K562 (cell line): ENCODE data around the gene SORT1. TPM values are rescaled to one million over a fixed set of nuclear protein-coding genes. Genes with fewer than 3 reads are reported as not detected.

Experiments
- ATAC-seq: fragments of 200-7000 bp; cut with Tn5 transposase; 3 replicates; pipeline ENCODE4 v1.9.1; 2020; ENCODE audit warnings: moderate library complexity
- BruUV-seq: library from RNA; stranded (reverse); fragments of 400-500 nt; replicated peaks from 2 replicates; lab custom pipeline; 2021; lab: Mats Ljungman, UMichigan
- CTCF ChIA-PET: fragments of 300-600 bp; formaldehyde crosslinking; extraction: SDS; loops from one replicate; lab custom pipeline; 2021; ENCODE audit warnings: low intra/inter-chr PET ratio; lab: Yijun Ruan, JAX
- POLR2A ChIA-PET: fragments of 300-600, 350-650 bp; sonication (Branson Sonifier 250); formaldehyde crosslinking; extraction: SDS; loops from one replicate; lab custom pipeline; 2021; ENCODE audit warnings: antibody characterized with exemption, inconsistent platforms; lab: Yijun Ruan, JAX
- DNase-seq, 4 experiments: peaks; one replicate each; pipeline versions ENCODE4 v3.0.0 to v3.0.0-alpha.2; 2011 to 2018; ENCODE audit warnings: low spot score in 3 of 4, mixed read lengths in 3 of 4; ENCODE audit errors: extremely low read depth in 1 of 4
- FAIRE-seq: peaks from 2 replicates; lab custom pipeline; 2011; peaks lifted over from hg19 to GRCh38; lab: Jason Lieb, UNC
- H2AFZ ChIP-seq: 2 replicates; pipeline ENCODE4 v1.6.0; 2011; ENCODE audit warnings: low read depth, low read length, control low read depth, inconsistent platforms
- H3K27ac ChIP-seq: fragments of 200-600 bp; 3 replicates; pipeline ENCODE4 v1.8.0; 2011; ENCODE audit warnings: low read depth, mild to moderate bottlenecking, control low read depth, inconsistent platforms, low read length, moderate library complexity, mixed read lengths; ENCODE audit errors: extremely low read depth
- H3K27me3 ChIP-seq, 2 experiments: fragments of 300-600 bp in 1 of 2; 2 replicates in 1 of 2; 3 replicates in 1 of 2; pipeline versions ENCODE4 v1.6.0 to v1.8.0; 2011; ENCODE audit warnings: inconsistent platforms in 2 of 2, low read length in 2 of 2, mild to moderate bottlenecking in 1 of 2, mixed read lengths in 1 of 2, moderate library complexity in 1 of 2; ENCODE audit not compliant: control insufficient read depth in 2 of 2, insufficient read depth in 2 of 2
- H3K36me3 ChIP-seq: fragments of 300-600 bp; 3 replicates; pipeline ENCODE4 v1.8.0; 2011; ENCODE audit warnings: mild to moderate bottlenecking, low read length, inconsistent platforms; ENCODE audit not compliant: control insufficient read depth, insufficient read depth
- H3K4me1 ChIP-seq, 2 experiments: fragments of 200-600 bp in 1 of 2; replicated peaks in 1 of 2; 2 replicates in 1 of 2; 3 replicates in 1 of 2; pipeline versions ENCODE4 v1.5.1 to v1.8.0; 2011; ENCODE audit warnings: inconsistent platforms in 2 of 2, low read length in 2 of 2, mild to moderate bottlenecking in 1 of 2, mixed read lengths in 1 of 2, moderate library complexity in 1 of 2; ENCODE audit not compliant: control insufficient read depth in 2 of 2, insufficient read depth in 2 of 2
- H3K4me2 ChIP-seq: 2 replicates; pipeline ENCODE4 v1.6.1; 2011; ENCODE audit warnings: low read length, control low read depth, inconsistent platforms, mixed read lengths; ENCODE audit not compliant: insufficient read depth
- H3K4me3 ChIP-seq: fragments of 200-600 bp; sonication (generic), shearing (Covaris generic); 2 replicates; pipeline ENCODE4 v1.5.1; 2016; ENCODE audit warnings: control low read depth, inconsistent platforms
- H3K79me2 ChIP-seq: fragments of 200-600 bp; 3 replicates; pipeline ENCODE4 v1.8.0; 2011; ENCODE audit warnings: low read length, inconsistent platforms; ENCODE audit not compliant: control insufficient read depth, insufficient read depth
- H3K9ac ChIP-seq, 2 experiments: 2 replicates each; pipeline versions ENCODE4 v1.6.0 to v1.6.1; 2011; ENCODE audit warnings: low read depth in 2 of 2, low read length in 2 of 2, control low read depth in 1 of 2, inconsistent platforms in 1 of 2, mild to moderate bottlenecking in 1 of 2, mixed read lengths in 1 of 2; ENCODE audit not compliant: insufficient read depth in 1 of 2
- H3K9me1 ChIP-seq: one replicate; pipeline ENCODE4 v1.6.0; 2011; ENCODE audit warnings: inconsistent platforms, mild to moderate bottlenecking, low read length, moderate library complexity; ENCODE audit not compliant: control insufficient read depth, insufficient read depth
- H3K9me3 ChIP-seq: replicated peaks from 2 replicates; pipeline ENCODE4 v1.5.1; 2011; ENCODE audit warnings: low read depth, low read length, inconsistent platforms; ENCODE audit not compliant: control insufficient read depth, insufficient read depth
- H4K20me1 ChIP-seq: replicated peaks from 2 replicates; pipeline ENCODE4 v1.6.1; 2011; ENCODE audit warnings: low read length, inconsistent platforms, mixed read lengths; ENCODE audit not compliant: control insufficient read depth, insufficient read depth
- CHD2 ChIP-seq: IDR thresholded peaks from 2 replicates; pipeline ENCODE4 v1.6.1; 2011; ENCODE audit warnings: low read depth, low read length
- LCOR ChIP-seq: sonication (generic); formaldehyde crosslinking; IDR thresholded peaks from 2 replicates; pipeline ENCODE4 v1.8.0; 2022; ENCODE audit warnings: mild to moderate bottlenecking, missing genetic modification reagents
- MCM7 ChIP-seq, 2 experiments: fragments of 450-650 bp; IDR thresholded peaks; 2 replicates each; pipeline ENCODE4 v1.6.1; 2016 to 2018
- NR2F6 ChIP-seq: fragments of 450-650 bp; formaldehyde crosslinking; IDR thresholded peaks from 2 replicates; pipeline ENCODE4 v1.4.0; 2020; ENCODE audit warnings: mild to moderate bottlenecking
- POLR2A ChIP-seq: fragments of 450-650 bp; conservative IDR thresholded peaks from 2 replicates; pipeline ENCODE4 v1.6.1; 2016
- RBM22 ChIP-seq: fragments of 200-400 bp; formaldehyde crosslinking; IDR thresholded peaks from 2 replicates; pipeline ENCODE4 v1.6.1; 2018; ENCODE audit warnings: low read length, low read depth; ENCODE audit not compliant: poor library complexity, severe bottlenecking
- ZBTB7A ChIP-seq: IDR thresholded peaks from 2 replicates; pipeline ENCODE4 v1.6.1; 2011; ENCODE audit warnings: low read depth, mild to moderate bottlenecking, low read length, moderate library complexity, borderline replicate concordance; ENCODE audit not compliant: control insufficient read depth
- WGBS: fragments of 100-300 bp; shearing (Covaris generic); methylation state at CpG from one replicate; pipeline ENCODE4 v1.1.6; 2016; ENCODE audit warnings: low coverage, mixed read lengths; ENCODE audit not compliant: insufficient coverage; ENCODE audit errors: missing lambda C conversion rate; 5-methylcytosine and 5-hydroxymethylcytosine counted together
- in situ Hi-C: fragments of 300-500 bp; cut with MboI; formaldehyde crosslinking; loops from 4 replicates; pipeline ENCODE4 v1.15.0; 2018; ENCODE audit warnings: inconsistent platforms, mixed read lengths
- intact Hi-C: fragments of 100-400 bp; cut with micrococcal nuclease; formaldehyde crosslinking; loops from 2 replicates; pipeline ENCODE4 v1.14.2; 2022
- polyA plus RNA-seq, 8 experiments: library from polyadenylated mRNA; depleted of rRNA in 4 of 8; stranded (reverse) in 5 of 8; unstranded in 3 of 8; fragments of >200 nt; fragmentation: Nextera tagmentation in 2 of 8; fragmentation: Illumina TruSeq in 1 of 8; extraction: Ambion mirVana in 2 of 8; extraction: Trizol in 1 of 8; gene quantifications; 2 replicates each; pipeline versions ENCODE4 v1.2.1 to v1.2.3, GENCODE V29; 2011 to 2014; ENCODE audit warnings: inconsistent platforms in 1 of 8, missing spikeins in 1 of 8
- total RNA-seq, 7 experiments: library from RNA; depleted of rRNA in 6 of 7; stranded (reverse); fragments of >200 nt in 6 of 7; fragmentation: Illumina TruSeq in 2 of 7; extraction: Trizol in 2 of 7; gene quantifications; 2 replicates each; pipeline versions ENCODE4 v1.2.1 to v1.2.3, GENCODE V29; 2011 to 2021; ENCODE audit warnings: low replicate concordance in 1 of 7
- TF ChIP-seq, protein P1 (sequence below): sonication (generic); formaldehyde crosslinking; IDR thresholded peaks from 2 replicates; pipeline ENCODE4 v1.8.0; 2022; ENCODE audit warnings: mild to moderate bottlenecking, missing genetic modification reagents, borderline replicate concordance
- TF ChIP-seq, protein P2 (sequence below): sonication (generic); formaldehyde crosslinking; IDR thresholded peaks from 2 replicates; pipeline ENCODE4 v1.8.1; 2023; ENCODE audit warnings: mild to moderate bottlenecking, missing genetic modification reagents
- TF ChIP-seq, protein P3 (sequence below): sonication (generic); formaldehyde crosslinking; IDR thresholded peaks from 2 replicates; pipeline ENCODE4 v1.9.0; 2022; ENCODE audit warnings: mild to moderate bottlenecking, missing genetic modification reagents
- TF ChIP-seq, protein P4 (sequence below), 2 experiments: IDR thresholded peaks; 2 replicates each; pipeline ENCODE4 v1.6.1; 2011; ENCODE audit warnings: borderline replicate concordance in 1 of 2, control low read depth in 1 of 2, low read depth in 1 of 2, low read length in 1 of 2, mild to moderate bottlenecking in 1 of 2, mixed read lengths in 1 of 2, moderate library complexity in 1 of 2; ENCODE audit not compliant: insufficient read depth in 1 of 2, insufficient read length in 1 of 2, poor library complexity in 1 of 2, severe bottlenecking in 1 of 2; ENCODE audit errors: extremely low read depth in 1 of 2
- TF ChIP-seq, protein P5 (sequence below): fragments of 250-450 bp; sonication (Bioruptor Pico); IDR thresholded peaks from 2 replicates; pipeline ENCODE4 v1.4.0; 2020; ENCODE audit warnings: borderline replicate concordance

The SORT1 gene
- total and polyA plus RNA-seq, 9 of the 15 experiments (the other 6 are each of a cell fraction or from before 2014, with no cell fraction given): 27.4 to 112 (median 65.0) TPM

DNA sequence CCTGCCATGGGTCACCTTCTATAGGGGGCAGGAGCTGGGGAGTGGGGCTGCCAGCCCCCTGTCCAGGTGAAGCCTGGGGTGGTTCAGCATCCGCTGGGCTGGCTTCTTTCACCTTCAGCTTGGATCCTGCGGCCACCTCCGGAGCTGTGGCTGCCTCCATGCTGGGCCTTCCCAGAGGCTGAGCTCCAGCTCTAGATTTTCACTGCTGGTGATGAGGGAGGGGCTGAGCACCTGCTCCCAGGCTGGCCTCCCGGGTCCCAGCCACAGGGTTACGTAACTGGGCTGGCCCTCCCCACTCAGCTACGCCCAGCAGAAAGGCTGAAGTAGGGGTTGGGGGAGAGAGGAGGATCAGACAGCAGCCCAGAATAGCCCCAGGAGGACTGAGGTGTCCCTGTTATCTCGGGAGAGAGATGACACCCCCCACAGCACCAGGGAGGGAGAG, 90.9 kb downstream of the SORT1 start, which contains the start of gene MYBPHL:
TSS of gene MYBPHL (minus strand) at position 180 of the 442 bp plus-strand sequence. CDS start at position 160, 20 bp downstream.
- ChIA-PET CTCF (interaction anchor here (0.6 kb wide), 1 partner anchor 29 kb away, joined by 3 read pairs; no protein-coding TSS in a partner anchor), POLR2A (interaction anchor here (0.6 to 4.6 kb wide), 8 partner anchors 11 to 774 kb away, joined by 3 to 62 read pairs (median 3); partner anchors contain the start of gene PSRC1)
- no peaks in the 10 kb centered on the region for H3K9me3 ChIP-seq
- H3K4me1 ChIP-seq: peaks cover 18 to 36% of the 10 kb centered on the region in 2 experiments
- no peaks in the 10 kb centered on the region for H3K79me2 ChIP-seq
- intact Hi-C loops: no loop called here
- peak in 2 of 4 experiments; percentile 90 to 91 for DNase-seq
- no TSS peak for BruUV-seq
- WGBS: 17% methylated on average over 7 of the region's 7 CpGs
- peak within 1 kb of the TSS; percentile 71 for H3K4me2 ChIP-seq
- ATAC-seq: peak; percentile 73
- H3K4me3 ChIP-seq: no peak within 1 kb of the TSS
- H3K36me3 ChIP-seq: peaks cover 21% of the 10 kb centered on the region
- no peaks in the 10 kb centered on the region for H3K27me3 ChIP-seq
- no peak within 1 kb of the TSS for H2AFZ ChIP-seq
- H3K9ac ChIP-seq: peak within 1 kb of the TSS; percentile 22 to 70; a peak in 3 of 4 replicates
- H3K9me1 ChIP-seq: no peaks in the 10 kb centered on the region
- peak within 1 kb of the TSS; percentile 57 for H3K27ac ChIP-seq
- H4K20me1 ChIP-seq: peaks cover 16% of the 10 kb centered on the region
- FAIRE-seq: no peak
- in situ Hi-C loops: no loop called here
- TF ChIP-seq NR2F6 (CRISPR knock-in tag): no peak
- TF ChIP-seq CHD2: no peak
- TF ChIP-seq, protein P1, sequence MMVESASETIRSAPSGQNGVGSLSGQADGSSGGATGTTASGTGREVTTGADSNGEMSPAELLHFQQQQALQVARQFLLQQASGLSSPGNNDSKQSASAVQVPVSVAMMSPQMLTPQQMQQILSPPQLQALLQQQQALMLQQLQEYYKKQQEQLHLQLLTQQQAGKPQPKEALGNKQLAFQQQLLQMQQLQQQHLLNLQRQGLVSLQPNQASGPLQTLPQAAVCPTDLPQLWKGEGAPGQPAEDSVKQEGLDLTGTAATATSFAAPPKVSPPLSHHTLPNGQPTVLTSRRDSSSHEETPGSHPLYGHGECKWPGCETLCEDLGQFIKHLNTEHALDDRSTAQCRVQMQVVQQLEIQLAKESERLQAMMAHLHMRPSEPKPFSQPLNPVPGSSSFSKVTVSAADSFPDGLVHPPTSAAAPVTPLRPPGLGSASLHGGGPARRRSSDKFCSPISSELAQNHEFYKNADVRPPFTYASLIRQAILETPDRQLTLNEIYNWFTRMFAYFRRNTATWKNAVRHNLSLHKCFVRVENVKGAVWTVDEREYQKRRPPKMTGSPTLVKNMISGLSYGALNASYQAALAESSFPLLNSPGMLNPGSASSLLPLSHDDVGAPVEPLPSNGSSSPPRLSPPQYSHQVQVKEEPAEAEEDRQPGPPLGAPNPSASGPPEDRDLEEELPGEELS (CRISPR knock-in tag): 0 out of 2 replicates have a peak, but pooled peaks have one; percentile 21
- TF ChIP-seq, protein P2, sequence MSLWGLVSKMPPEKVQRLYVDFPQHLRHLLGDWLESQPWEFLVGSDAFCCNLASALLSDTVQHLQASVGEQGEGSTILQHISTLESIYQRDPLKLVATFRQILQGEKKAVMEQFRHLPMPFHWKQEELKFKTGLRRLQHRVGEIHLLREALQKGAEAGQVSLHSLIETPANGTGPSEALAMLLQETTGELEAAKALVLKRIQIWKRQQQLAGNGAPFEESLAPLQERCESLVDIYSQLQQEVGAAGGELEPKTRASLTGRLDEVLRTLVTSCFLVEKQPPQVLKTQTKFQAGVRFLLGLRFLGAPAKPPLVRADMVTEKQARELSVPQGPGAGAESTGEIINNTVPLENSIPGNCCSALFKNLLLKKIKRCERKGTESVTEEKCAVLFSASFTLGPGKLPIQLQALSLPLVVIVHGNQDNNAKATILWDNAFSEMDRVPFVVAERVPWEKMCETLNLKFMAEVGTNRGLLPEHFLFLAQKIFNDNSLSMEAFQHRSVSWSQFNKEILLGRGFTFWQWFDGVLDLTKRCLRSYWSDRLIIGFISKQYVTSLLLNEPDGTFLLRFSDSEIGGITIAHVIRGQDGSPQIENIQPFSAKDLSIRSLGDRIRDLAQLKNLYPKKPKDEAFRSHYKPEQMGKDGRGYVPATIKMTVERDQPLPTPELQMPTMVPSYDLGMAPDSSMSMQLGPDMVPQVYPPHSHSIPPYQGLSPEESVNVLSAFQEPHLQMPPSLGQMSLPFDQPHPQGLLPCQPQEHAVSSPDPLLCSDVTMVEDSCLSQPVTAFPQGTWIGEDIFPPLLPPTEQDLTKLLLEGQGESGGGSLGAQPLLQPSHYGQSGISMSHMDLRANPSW: 0 out of 2 replicates have a peak, but pooled peaks have one; percentile 57
- TF ChIP-seq RBM22: peak; percentile 61
- TF ChIP-seq, protein P3, sequence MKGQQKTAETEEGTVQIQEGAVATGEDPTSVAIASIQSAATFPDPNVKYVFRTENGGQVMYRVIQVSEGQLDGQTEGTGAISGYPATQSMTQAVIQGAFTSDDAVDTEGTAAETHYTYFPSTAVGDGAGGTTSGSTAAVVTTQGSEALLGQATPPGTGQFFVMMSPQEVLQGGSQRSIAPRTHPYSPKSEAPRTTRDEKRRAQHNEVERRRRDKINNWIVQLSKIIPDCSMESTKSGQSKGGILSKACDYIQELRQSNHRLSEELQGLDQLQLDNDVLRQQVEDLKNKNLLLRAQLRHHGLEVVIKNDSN: peak; percentile 9; the same call in 1 of the 2 replicates
- TF ChIP-seq MCM7 (IDR thresholded peaks at IDR 0.05): no peak
- peak; percentile 11; the same call in 1 of the 2 replicates for TF ChIP-seq LCOR (CRISPR knock-in tag)
- TF ChIP-seq, protein P4, sequence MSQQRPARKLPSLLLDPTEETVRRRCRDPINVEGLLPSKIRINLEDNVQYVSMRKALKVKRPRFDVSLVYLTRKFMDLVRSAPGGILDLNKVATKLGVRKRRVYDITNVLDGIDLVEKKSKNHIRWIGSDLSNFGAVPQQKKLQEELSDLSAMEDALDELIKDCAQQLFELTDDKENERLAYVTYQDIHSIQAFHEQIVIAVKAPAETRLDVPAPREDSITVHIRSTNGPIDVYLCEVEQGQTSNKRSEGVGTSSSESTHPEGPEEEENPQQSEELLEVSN (IDR thresholded peaks at IDR 0.05; ENCODE audit: borderline replicate concordance in 1 of 2, extremely low read depth in 1 of 2, insufficient read depth in 1 of 2, insufficient read length in 1 of 2, low read depth in 1 of 2, low read length in 1 of 2, poor library complexity in 1 of 2, severe bottlenecking in 1 of 2): peak in 1 of 2 experiments; percentile 4
- TF ChIP-seq, protein P5, sequence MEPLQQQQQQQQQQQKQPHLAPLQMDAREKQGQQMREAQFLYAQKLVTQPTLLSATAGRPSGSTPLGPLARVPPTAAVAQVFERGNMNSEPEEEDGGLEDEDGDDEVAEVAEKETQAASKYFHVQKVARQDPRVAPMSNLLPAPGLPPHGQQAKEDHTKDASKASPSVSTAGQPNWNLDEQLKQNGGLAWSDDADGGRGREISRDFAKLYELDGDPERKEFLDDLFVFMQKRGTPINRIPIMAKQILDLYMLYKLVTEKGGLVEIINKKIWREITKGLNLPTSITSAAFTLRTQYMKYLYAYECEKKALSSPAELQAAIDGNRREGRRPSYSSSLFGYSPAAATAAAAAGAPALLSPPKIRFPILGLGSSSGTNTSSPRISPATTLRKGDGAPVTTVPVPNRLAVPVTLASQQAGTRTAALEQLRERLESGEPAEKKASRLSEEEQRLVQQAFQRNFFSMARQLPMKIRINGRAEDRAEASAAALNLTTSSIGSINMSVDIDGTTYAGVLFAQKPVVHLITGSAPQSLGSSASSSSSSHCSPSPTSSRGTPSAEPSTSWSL (CRISPR knock-in tag): peak; percentile 75; the same call in 1 of the 2 replicates
- TF ChIP-seq ZBTB7A: peak; percentile 21; the same call in 1 of the 2 replicates
- 0 out of 2 replicates have a peak, but pooled peaks have one; percentile 19 for TF ChIP-seq POLR2A
